ENCODE measurements around the gene KSR2.

- TF ChIP-seq CTCF (IDR thresholded peaks at IDR 0.05) (no peak), EP300 (IDR thresholded peaks at IDR 0.05) (no peak), POLR2A (IDR thresholded peaks at IDR 0.05; ENCODE audit: low read depth) (no peak)
These were observed 565.1 kb downstream of the KSR2 start for GRCh38 chr12:117403586-117404139.
